Measurements from ENCODE around the gene CYP1B1. TPM values are rescaled to one million over a fixed set of nuclear protein-coding genes. Genes with fewer than 3 reads are reported as not detected.

CYP1B1 gene
- 81.6 and 86.6 TPM in 2 replicates for total RNA-seq

DNA sequence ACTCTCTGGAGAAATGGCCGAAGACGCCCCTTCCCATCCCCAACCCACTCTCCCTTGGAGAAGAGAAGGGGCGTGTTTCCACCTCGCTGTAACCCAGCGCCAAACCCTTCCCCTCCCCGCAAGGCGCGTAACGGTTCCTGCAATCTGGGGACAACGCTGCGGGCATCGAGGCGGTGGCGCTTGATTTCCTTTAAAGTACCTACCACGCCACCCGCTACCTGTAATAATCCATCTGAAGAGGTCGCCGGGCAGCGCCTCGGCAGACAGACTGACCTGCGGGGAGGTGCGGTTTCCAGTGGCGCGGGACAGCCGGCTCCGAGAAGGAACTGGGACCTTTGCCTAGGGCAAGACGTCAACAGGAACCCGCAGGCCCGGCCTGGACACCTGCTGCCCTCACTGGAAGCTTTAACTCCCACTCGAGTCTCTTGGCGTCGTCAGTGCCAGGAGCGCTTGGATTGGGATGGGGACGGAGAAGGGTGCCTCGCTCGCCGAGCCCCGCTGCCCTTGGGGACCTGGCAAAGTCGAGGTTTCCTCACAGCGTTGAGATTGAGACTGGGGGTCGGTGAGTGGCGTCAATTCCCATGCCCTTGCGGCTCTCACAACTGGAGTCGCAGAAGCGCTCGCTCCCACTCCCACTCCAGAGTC is at the start of gene CYP1B1:
Gene CYP1B1 (minus strand): TSS at position 645 of the 645 bp plus-strand sequence. CDS start 763 bp downstream, outside the sequence.

Other genes starting within 250 kb of the CYP1B1 start
- 2.4 and 2.5 TPM in 2 replicates for gene RMDN2, start 150.9 kb downstream of the CYP1B1 start, total RNA-seq

Data from bronchus fibroblast of lung (primary cell).